Testis (tissue), 3 donors: ENCODE results near the gene KCTD18. TPM values are rescaled to one million over a fixed set of nuclear protein-coding genes. Genes with fewer than 3 reads are reported as not detected.

Experiments
- DNase-seq: peaks from one replicate; pipeline ENCODE4 v3.0.0-alpha.2; 2019
- H3K27ac ChIP-seq, 2 donors: fragments of 200-600 bp; sonication (generic); one replicate each; pipeline ENCODE4 v1.5.1; 2019
- H3K27me3 ChIP-seq: fragments of 200-600 bp; sonication (generic); one replicate; pipeline ENCODE4 v1.5.1; 2019
- H3K36me3 ChIP-seq: fragments of 200-600 bp; sonication (generic); one replicate; pipeline ENCODE4 v1.5.1; 2017; ENCODE audit warnings: low read depth; ENCODE audit errors: missing control alignments
- H3K4me1 ChIP-seq: fragments of 200-600 bp; sonication (generic); one replicate; pipeline ENCODE4 v1.5.1; 2019
- H3K4me3 ChIP-seq, 2 donors: fragments of 200-600 bp; sonication (generic); one replicate each; pipeline ENCODE4 v1.5.1; 2017 to 2019
- H3K9me3 ChIP-seq: fragments of 200-600 bp; sonication (generic); one replicate; pipeline ENCODE4 v1.5.1; 2017
- POLR2A ChIP-seq: fragments of 450-650 bp; IDR thresholded peaks from one replicate; pipeline ENCODE4 v1.6.1; 2017; ENCODE audit warnings: antibody characterized with exemption, mild to moderate bottlenecking, moderate library complexity
- WGBS, 2 donors: methylation state at CpG; one replicate each; pipeline ENCODE4 v1.1.5; 2018; 5-methylcytosine and 5-hydroxymethylcytosine counted together
- intact Hi-C: fragments of 100-400 bp; cut with DNase I; formaldehyde crosslinking; loops from one replicate; pipeline ENCODE4 v1.15.1; 2023; ENCODE audit warnings: low total_unique reads
- polyA plus RNA-seq: library from polyadenylated mRNA; stranded (reverse); fragments of 350-450 nt; fragmentation: Illumina TruSeq; extraction: RNeasy Lipid Tissue Mini Kit (QIAGEN cat#74804); gene quantifications from one replicate; pipeline ENCODE4 v1.2.3, GENCODE V29; 2014; ENCODE audit warnings: low read depth, low replicate concordance; ENCODE audit not compliant: insufficient read depth
- total RNA-seq, 2 donors: library from RNA; depleted of rRNA; stranded (reverse); fragments of >200 nt; gene quantifications; one replicate each; pipeline ENCODE4 v1.2.3, GENCODE V29; 2016
- TF ChIP-seq, protein P1 (sequence below), 3 experiments: fragments of 450-650 bp in 2 of 3; fragments of 200-600 bp in 1 of 3; sonication (generic) in 1 of 3; IDR thresholded peaks; one replicate each; pipeline ENCODE4 v1.5.1; 2016 to 2019; ENCODE audit warnings: antibody characterized with exemption in 3 of 3, mild to moderate bottlenecking in 2 of 3, moderate library complexity in 1 of 3

The KCTD18 gene
- total and polyA plus RNA-seq, 3 donors from 2014 or later: 16.9 to 27.1 (median 21.4) TPM

DNA sequence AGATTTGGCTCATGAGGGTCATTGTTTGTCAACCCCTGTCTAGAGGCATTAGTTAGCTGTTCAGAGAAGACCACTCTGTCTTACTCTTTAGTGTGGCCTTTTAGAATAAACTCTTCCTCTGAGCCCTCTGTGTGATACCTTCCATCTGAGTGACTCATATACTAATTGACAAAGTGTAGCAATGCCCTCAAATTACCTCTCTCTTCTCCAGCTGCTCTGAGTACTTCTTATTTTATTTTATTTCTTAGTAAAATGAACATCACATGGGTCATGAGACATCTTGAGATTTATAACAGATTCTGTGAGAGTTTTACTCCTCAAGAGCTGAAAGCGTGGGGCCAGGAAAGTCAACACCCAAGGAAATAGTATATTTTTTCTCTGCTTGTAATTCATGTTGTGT, 67.4 kb downstream of the KCTD18 start:
- Histone ChIP-seq H3K27me3 (no peaks in the 10 kb centered on the region), H3K4me1 (no peaks in the 10 kb centered on the region), H3K4me3 (no peak overlapping the region), H3K27ac (no peak overlapping the region), H3K36me3 (no peaks in the 10 kb centered on the region), H3K9me3 (no peaks in the 10 kb centered on the region)
- WGBS, 2 donors: 94 to 98% methylated on average over 1 of the region's 1 CpG
- intact Hi-C loops: no loop called here
- DNase-seq: no peak
- TF ChIP-seq, protein P1, sequence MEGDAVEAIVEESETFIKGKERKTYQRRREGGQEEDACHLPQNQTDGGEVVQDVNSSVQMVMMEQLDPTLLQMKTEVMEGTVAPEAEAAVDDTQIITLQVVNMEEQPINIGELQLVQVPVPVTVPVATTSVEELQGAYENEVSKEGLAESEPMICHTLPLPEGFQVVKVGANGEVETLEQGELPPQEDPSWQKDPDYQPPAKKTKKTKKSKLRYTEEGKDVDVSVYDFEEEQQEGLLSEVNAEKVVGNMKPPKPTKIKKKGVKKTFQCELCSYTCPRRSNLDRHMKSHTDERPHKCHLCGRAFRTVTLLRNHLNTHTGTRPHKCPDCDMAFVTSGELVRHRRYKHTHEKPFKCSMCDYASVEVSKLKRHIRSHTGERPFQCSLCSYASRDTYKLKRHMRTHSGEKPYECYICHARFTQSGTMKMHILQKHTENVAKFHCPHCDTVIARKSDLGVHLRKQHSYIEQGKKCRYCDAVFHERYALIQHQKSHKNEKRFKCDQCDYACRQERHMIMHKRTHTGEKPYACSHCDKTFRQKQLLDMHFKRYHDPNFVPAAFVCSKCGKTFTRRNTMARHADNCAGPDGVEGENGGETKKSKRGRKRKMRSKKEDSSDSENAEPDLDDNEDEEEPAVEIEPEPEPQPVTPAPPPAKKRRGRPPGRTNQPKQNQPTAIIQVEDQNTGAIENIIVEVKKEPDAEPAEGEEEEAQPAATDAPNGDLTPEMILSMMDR (IDR thresholded peaks at IDR 0.05): no peak
- no peak for TF ChIP-seq POLR2A

DNA sequence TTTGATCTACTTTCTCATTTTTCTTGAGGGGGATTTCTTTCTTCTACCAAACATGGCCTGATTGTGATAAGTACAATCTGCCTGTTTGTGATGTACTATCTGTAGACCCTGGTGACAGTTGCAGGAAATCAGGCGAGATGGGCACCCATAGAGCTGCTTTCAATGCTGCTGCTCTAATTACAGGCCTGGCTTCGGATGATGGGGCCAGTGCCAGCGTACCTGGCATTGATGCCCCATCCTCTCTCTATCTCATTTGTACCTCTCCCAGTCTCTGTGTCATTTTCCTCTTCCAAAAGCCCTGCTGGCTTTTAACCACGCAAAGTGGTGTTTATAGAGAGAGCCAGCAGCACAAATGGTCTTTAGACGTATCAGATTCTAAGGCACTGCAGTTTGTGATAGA, 69.9 kb downstream of the KCTD18 start:
- H3K9me3 ChIP-seq: no peaks in the 10 kb centered on the region

More for the DNA sequence above, 69.9 kb downstream of the KCTD18 start:
- H3K27ac ChIP-seq: no peak overlapping the region
- intact Hi-C loops: no loop called here
- TF ChIP-seq POLR2A: no peak
- TF ChIP-seq, protein P1 (IDR thresholded peaks at IDR 0.05): no peak
- H3K4me3 ChIP-seq: no peak overlapping the region
- no peaks in the 10 kb centered on the region for H3K27me3 ChIP-seq
- no peaks in the 10 kb centered on the region for H3K36me3 ChIP-seq
- H3K4me1 ChIP-seq: no peaks in the 10 kb centered on the region
- WGBS, 2 donors: 92 to 100% methylated on average over 5 of the region's 5 CpGs
- DNase-seq: no peak

Other genes starting within 250 kb of the KCTD18 start
- gene SPATS2L, start 203.4 kb downstream of the KCTD18 start, total RNA-seq: 10 to 100 TPM; 49.7 to 52.9 TPM
- 67.6 TPM for gene SPATS2L, start 203.4 kb downstream of the KCTD18 start, polyA plus RNA-seq
- 10 to 100 TPM; 25.1 to 46.0 TPM for gene SGO2, start 16.1 kb upstream of the KCTD18 start, total RNA-seq
- 11.9 TPM for gene SGO2, start 16.1 kb upstream of the KCTD18 start, polyA plus RNA-seq
- 10 to 100 TPM; 28.7 to 29.4 TPM for gene AOX1, start 75.9 kb upstream of the KCTD18 start, total RNA-seq
- 34.1 TPM for gene AOX1, start 75.9 kb upstream of the KCTD18 start, polyA plus RNA-seq